Liver (tissue), 3 donors: ENCODE data around the gene LRRC75B.
"Not testable (repeated sequence)": the region's sequence is repeated elsewhere in the genome, so short reads cannot be mapped to it uniquely, and the experiment has no call there.

Source experiments
- FOXA1 ChIP-seq: IDR thresholded peaks from 2 replicates; pipeline ENCODE4 v1.6.1; 2016; ENCODE audit warnings: antibody characterized with exemption
- JUND ChIP-seq, 2 donors: IDR thresholded peaks; 2 replicates each; pipeline ENCODE4 v1.6.1; 2016; ENCODE audit warnings: antibody characterized with exemption in 2 of 2
- NR2F2 ChIP-seq: IDR thresholded peaks from 2 replicates; pipeline ENCODE4 v1.6.1; 2016; ENCODE audit warnings: antibody characterized with exemption
- RAD21 ChIP-seq, 2 donors: IDR thresholded peaks; 2 replicates each; pipeline ENCODE4 v1.6.1; 2016; ENCODE audit warnings: antibody characterized with exemption in 2 of 2, mild to moderate bottlenecking in 2 of 2
- RXRA ChIP-seq, 2 donors: IDR thresholded peaks; 2 replicates each; pipeline ENCODE4 v1.6.1; 2017 to 2018; ENCODE audit warnings: antibody characterized with exemption in 2 of 2, mild to moderate bottlenecking in 1 of 2
- YY1 ChIP-seq: IDR thresholded peaks from 2 replicates; pipeline ENCODE4 v1.6.1; 2016; ENCODE audit warnings: antibody characterized with exemption, mild to moderate bottlenecking
- TF ChIP-seq, protein P1 (sequence below): fragments of 150-350 bp; IDR thresholded peaks from 2 replicates; pipeline ENCODE4 v1.5.1; 2017; ENCODE audit warnings: improper control_type of control experiment, low read depth, low read length; ENCODE audit not compliant: missing input control
- TF ChIP-seq, protein P2 (sequence below): IDR thresholded peaks from 2 replicates; pipeline ENCODE4 v1.6.1; 2016; ENCODE audit warnings: antibody characterized with exemption, mild to moderate bottlenecking
- TF ChIP-seq, protein P3 (sequence below): IDR thresholded peaks from 2 replicates; pipeline ENCODE4 v1.6.1; 2016; ENCODE audit warnings: antibody characterized with exemption
- TF ChIP-seq, protein P4 (sequence below): IDR thresholded peaks from 2 replicates; pipeline ENCODE4 v1.6.1; 2016; ENCODE audit warnings: antibody characterized with exemption
- TF ChIP-seq, protein P5 (sequence below): IDR thresholded peaks from 2 replicates; pipeline ENCODE4 v1.6.1; 2016; ENCODE audit warnings: antibody characterized with exemption
- donor health status: healthy.
- donor health status: healthy.

DNA sequence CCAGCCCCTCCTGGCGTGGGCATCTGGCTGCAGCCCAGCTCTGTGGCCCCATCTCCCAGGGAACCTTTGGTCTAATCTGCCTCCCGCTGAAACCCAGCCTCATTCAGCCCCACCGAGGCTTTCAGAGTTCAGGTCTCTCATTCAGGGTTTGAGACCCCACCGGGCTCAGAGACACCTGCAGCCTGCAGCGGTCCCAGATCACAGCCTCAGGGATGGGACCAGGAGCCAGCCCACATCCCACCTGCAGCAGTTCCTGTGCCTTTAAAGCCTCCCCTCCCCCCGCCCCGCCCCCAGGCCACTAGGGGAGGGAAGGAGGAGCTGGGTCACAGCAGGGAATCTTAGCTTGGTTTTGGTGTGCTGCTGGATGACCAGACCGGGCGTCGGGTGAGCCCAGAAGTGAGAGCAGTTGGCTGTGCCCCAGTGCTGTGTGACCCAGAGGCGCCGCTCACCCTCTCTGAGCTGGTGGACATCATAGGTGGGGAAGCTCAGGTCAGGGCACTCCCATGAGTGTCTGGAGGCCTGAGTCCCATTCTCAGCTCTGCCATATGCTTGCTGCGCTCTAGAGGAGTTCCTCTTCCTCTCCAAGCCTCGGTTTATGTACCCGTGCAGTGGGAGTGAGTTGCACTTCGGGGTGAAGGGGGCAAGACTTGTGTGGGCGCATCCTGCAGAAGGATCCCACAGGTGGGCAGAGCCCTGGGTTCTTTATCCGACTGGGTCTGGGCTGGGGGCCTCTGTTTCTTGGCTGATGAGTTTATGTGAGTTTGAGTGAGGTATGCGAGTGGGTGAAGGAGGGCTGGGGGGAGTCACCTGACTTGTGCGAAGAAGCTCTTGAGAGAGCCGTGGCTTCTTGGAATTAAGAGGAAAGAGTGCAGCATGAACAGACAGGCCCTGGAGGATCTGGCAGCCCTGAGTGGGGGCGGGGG lies 10.2 kb upstream of the LRRC75B start, which contains the start of gene GGT1:
- TF ChIP-seq NR2F2; RAD21 (IDR thresholded peaks at IDR 0.05); YY1; JUND (IDR thresholded peaks at IDR 0.05); FOXA1: not testable (repeated sequence)
- TF ChIP-seq, protein P1, sequence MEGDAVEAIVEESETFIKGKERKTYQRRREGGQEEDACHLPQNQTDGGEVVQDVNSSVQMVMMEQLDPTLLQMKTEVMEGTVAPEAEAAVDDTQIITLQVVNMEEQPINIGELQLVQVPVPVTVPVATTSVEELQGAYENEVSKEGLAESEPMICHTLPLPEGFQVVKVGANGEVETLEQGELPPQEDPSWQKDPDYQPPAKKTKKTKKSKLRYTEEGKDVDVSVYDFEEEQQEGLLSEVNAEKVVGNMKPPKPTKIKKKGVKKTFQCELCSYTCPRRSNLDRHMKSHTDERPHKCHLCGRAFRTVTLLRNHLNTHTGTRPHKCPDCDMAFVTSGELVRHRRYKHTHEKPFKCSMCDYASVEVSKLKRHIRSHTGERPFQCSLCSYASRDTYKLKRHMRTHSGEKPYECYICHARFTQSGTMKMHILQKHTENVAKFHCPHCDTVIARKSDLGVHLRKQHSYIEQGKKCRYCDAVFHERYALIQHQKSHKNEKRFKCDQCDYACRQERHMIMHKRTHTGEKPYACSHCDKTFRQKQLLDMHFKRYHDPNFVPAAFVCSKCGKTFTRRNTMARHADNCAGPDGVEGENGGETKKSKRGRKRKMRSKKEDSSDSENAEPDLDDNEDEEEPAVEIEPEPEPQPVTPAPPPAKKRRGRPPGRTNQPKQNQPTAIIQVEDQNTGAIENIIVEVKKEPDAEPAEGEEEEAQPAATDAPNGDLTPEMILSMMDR = not testable (repeated sequence)
- TF ChIP-seq, protein P2, sequence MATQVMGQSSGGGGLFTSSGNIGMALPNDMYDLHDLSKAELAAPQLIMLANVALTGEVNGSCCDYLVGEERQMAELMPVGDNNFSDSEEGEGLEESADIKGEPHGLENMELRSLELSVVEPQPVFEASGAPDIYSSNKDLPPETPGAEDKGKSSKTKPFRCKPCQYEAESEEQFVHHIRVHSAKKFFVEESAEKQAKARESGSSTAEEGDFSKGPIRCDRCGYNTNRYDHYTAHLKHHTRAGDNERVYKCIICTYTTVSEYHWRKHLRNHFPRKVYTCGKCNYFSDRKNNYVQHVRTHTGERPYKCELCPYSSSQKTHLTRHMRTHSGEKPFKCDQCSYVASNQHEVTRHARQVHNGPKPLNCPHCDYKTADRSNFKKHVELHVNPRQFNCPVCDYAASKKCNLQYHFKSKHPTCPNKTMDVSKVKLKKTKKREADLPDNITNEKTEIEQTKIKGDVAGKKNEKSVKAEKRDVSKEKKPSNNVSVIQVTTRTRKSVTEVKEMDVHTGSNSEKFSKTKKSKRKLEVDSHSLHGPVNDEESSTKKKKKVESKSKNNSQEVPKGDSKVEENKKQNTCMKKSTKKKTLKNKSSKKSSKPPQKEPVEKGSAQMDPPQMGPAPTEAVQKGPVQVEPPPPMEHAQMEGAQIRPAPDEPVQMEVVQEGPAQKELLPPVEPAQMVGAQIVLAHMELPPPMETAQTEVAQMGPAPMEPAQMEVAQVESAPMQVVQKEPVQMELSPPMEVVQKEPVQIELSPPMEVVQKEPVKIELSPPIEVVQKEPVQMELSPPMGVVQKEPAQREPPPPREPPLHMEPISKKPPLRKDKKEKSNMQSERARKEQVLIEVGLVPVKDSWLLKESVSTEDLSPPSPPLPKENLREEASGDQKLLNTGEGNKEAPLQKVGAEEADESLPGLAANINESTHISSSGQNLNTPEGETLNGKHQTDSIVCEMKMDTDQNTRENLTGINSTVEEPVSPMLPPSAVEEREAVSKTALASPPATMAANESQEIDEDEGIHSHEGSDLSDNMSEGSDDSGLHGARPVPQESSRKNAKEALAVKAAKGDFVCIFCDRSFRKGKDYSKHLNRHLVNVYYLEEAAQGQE = not testable (repeated sequence)
- TF ChIP-seq, protein P3, sequence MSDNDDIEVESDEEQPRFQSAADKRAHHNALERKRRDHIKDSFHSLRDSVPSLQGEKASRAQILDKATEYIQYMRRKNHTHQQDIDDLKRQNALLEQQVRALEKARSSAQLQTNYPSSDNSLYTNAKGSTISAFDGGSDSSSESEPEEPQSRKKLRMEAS = not testable (repeated sequence)
- TF ChIP-seq, protein P4, sequence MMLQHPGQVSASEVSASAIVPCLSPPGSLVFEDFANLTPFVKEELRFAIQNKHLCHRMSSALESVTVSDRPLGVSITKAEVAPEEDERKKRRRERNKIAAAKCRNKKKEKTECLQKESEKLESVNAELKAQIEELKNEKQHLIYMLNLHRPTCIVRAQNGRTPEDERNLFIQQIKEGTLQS = not testable (repeated sequence)
- TF ChIP-seq RXRA (IDR thresholded peaks at IDR 0.05) = peak in 1 of 2 donors; percentile 12
- TF ChIP-seq, protein P5, sequence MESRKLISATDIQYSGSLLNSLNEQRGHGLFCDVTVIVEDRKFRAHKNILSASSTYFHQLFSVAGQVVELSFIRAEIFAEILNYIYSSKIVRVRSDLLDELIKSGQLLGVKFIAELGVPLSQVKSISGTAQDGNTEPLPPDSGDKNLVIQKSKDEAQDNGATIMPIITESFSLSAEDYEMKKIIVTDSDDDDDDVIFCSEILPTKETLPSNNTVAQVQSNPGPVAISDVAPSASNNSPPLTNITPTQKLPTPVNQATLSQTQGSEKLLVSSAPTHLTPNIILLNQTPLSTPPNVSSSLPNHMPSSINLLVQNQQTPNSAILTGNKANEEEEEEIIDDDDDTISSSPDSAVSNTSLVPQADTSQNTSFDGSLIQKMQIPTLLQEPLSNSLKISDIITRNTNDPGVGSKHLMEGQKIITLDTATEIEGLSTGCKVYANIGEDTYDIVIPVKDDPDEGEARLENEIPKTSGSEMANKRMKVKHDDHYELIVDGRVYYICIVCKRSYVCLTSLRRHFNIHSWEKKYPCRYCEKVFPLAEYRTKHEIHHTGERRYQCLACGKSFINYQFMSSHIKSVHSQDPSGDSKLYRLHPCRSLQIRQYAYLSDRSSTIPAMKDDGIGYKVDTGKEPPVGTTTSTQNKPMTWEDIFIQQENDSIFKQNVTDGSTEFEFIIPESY = not testable (repeated sequence)
